ENCODE data around the gene LSM7. TPM values are rescaled to one million over a fixed set of nuclear protein-coding genes. Genes with fewer than 3 reads are reported as not detected.
"Not testable (repeated sequence)": the region's sequence is repeated elsewhere in the genome, so short reads cannot be mapped to it uniquely, and the experiment has no call there.

Gene LSM7
- total RNA-seq, 1 donor from 2014 or later, result 97.4 TPM

GRCh38 chr19:2283835-2284507, 44.4 kb downstream of the LSM7 start:
- DNase-seq (ENCODE audit: low read depth), result no peak
- no peak overlapping the region for H3K4me3 ChIP-seq (ENCODE audit: low read depth, low read length)
- peaks cover 17% of the 10 kb centered on the region for H3K27me3 ChIP-seq (ENCODE audit: control insufficient read depth, insufficient read depth, low read length)

GRCh38 chr19:2282862-2283237, 45.5 kb downstream of the LSM7 start:
- no peak for FAIRE-seq
- no peak for TF ChIP-seq CTCF (IDR thresholded peaks at IDR 0.05; ENCODE audit: insufficient read depth, low read length, severe bottlenecking)
- Histone ChIP-seq H3K4me3 (ENCODE audit: low read depth, low read length) (no peak overlapping the region), H3K27me3 (ENCODE audit: control insufficient read depth, insufficient read depth, low read length) (peaks cover 7% of the 10 kb centered on the region), H3K36me3 (ENCODE audit: control insufficient read depth, insufficient read depth, low read length) (no peaks in the 10 kb centered on the region)
- no peak for DNase-seq (ENCODE audit: low read depth)

More at GRCh38 chr19:2283835-2284507, 44.4 kb downstream of the LSM7 start:
- H3K36me3 ChIP-seq (ENCODE audit: control insufficient read depth, insufficient read depth, low read length), result no peaks in the 10 kb centered on the region
- TF ChIP-seq CTCF (IDR thresholded peaks at IDR 0.05; ENCODE audit: insufficient read depth, low read length, severe bottlenecking), result no peak
- no peak for FAIRE-seq

GRCh38 chr19:2282062-2282861, 46.1 kb downstream of the LSM7 start, which contains the start of gene PEAK3:
PEAK3 (minus strand) TSS chr19:2282175; CDS start chr19:2280931, 1,244 bp downstream.
- H3K4me3 ChIP-seq (ENCODE audit: low read depth, low read length), result no peak within 1 kb of the TSS
- FAIRE-seq (no peak), DNase-seq (ENCODE audit: low read depth) (no peak)
- no peak for TF ChIP-seq CTCF (IDR thresholded peaks at IDR 0.05; ENCODE audit: insufficient read depth, low read length, severe bottlenecking)
- H3K27me3 ChIP-seq (ENCODE audit: control insufficient read depth, insufficient read depth, low read length), result peaks cover 4% of the 10 kb centered on the region
- H3K36me3 ChIP-seq (ENCODE audit: control insufficient read depth, insufficient read depth, low read length), result no peaks in the 10 kb centered on the region

DNA sequence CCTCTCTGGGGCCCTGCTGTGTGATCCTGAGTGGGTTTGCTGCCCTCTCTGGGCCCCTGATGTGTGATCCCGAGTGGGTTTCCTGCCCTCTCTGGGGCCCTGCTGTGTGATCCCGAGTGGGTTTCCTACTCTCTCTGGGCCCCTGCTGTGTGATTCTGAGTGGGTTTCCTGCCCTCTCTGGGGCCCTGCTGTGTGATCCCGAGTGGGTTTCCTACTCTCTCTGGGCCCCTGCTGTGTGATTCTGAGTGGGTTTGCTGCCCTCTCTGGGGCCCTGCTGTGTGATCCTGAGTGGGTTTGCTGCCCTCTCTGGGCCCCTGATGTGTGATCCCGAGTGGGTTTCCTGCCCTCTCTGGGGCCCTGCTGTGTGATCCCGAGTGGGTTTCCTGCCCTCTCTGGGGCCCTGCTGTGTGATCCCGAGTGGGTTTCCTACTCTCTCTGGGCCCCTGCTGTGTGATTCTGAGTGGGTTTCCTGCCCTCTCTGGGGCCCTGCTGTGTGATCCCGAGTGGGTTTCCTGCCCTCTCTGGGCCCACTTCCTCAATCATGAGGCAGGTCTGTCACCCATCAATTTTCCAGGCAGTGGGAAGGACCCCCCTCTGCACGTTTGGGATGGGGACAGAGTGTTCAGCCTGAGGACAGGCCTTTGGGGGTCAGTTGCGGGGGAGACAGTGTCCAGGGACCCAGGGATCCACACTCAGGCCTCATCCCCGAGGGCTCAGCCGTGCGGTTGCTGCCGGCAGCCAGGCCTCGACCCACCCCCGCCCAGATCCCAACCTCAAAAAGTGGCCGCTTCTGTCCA, 46.9 kb downstream of the LSM7 start:
- not testable (repeated sequence) for DNase-seq (ENCODE audit: low read depth); H3K27me3 ChIP-seq (ENCODE audit: control insufficient read depth, insufficient read depth, low read length); H3K4me3 ChIP-seq (ENCODE audit: low read depth, low read length); FAIRE-seq; H3K36me3 ChIP-seq (ENCODE audit: control insufficient read depth, insufficient read depth, low read length)

DNA sequence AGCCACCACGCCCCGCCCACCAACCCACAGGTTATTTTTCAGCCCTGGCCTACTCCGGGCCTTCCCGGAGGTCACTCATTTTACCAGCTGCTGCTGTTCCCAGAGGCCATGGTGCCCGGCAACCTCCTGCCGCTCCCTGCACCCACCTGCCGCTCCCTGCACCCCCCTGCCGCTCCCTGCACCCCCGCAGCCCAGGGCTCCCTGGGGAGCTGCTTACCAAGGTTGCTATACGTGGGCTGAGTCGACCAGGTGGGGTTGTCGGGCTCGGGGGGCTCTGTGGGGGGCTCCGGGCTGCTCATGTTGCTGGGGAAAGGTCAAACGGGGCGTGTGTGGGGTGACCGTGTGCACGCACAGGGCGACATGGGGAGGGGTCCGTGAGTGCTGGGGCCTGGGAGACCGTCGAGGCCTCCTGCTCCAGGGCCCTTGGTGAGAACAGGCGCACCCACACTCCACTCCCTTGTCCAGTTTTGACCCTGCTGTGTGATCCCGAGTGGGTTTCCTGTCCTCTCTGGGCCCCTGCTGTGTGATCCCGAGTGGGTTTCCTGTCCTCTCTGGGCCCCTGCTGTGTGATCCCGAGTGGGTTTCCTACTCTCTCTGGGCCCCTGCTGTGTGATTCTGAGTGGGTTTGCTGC, 47.6 kb downstream of the LSM7 start:
- TF ChIP-seq CTCF (IDR thresholded peaks at IDR 0.05; ENCODE audit: insufficient read depth, low read length, severe bottlenecking), result no peak
- H3K27me3 ChIP-seq (ENCODE audit: control insufficient read depth, insufficient read depth, low read length), result peaks cover 4% of the 10 kb centered on the region
- H3K36me3 ChIP-seq (ENCODE audit: control insufficient read depth, insufficient read depth, low read length), result no peaks in the 10 kb centered on the region
- H3K4me3 ChIP-seq (ENCODE audit: low read depth, low read length), result no peak overlapping the region
- FAIRE-seq (no peak), DNase-seq (ENCODE audit: low read depth) (no peak)
